GM23248 (cell line): ENCODE data around the gene KDM4B. TPM values are rescaled to one million over a fixed set of nuclear protein-coding genes. Genes with fewer than 3 reads are reported as not detected.

Source experiments
- DNase-seq: peaks from one replicate; pipeline ENCODE4 v3.0.0-alpha.2; 2015
- H2AFZ ChIP-seq: fragments of 200-600 bp; sonication (generic); 2 replicates; pipeline ENCODE4 v1.6.1; 2016; ENCODE audit warnings: antibody characterized with exemption
- H3F3A ChIP-seq: fragments of 200-600 bp; sonication (generic); 2 replicates; pipeline ENCODE4 v1.6.1; 2016; ENCODE audit warnings: mild to moderate bottlenecking, antibody characterized with exemption, mixed run types; ENCODE audit not compliant: insufficient read depth
- H3K27ac ChIP-seq: fragments of 200-600 bp; sonication (generic); 2 replicates; pipeline ENCODE4 v1.5.1; 2016; ENCODE audit warnings: mild to moderate bottlenecking
- H3K27me3 ChIP-seq: fragments of 200-600 bp; sonication (generic); replicated peaks from 2 replicates; pipeline ENCODE4 v1.6.1; 2016; ENCODE audit warnings: mild to moderate bottlenecking; ENCODE audit not compliant: insufficient read depth
- H3K36me3 ChIP-seq: fragments of 200-600 bp; sonication (generic); 2 replicates; pipeline ENCODE4 v1.6.1; 2016; ENCODE audit warnings: low read depth, mild to moderate bottlenecking
- H3K4me1 ChIP-seq: fragments of 200-600 bp; sonication (generic); 2 replicates; pipeline ENCODE4 v1.6.1; 2016; ENCODE audit warnings: mild to moderate bottlenecking; ENCODE audit not compliant: insufficient read depth
- H3K4me2 ChIP-seq: fragments of 200-600 bp; sonication (generic); one replicate; pipeline ENCODE4 v1.6.1; 2016; ENCODE audit warnings: mild to moderate bottlenecking; ENCODE audit not compliant: unreplicated experiment
- H3K4me3 ChIP-seq: fragments of 200-600 bp; sonication (generic); 2 replicates; pipeline ENCODE4 v1.5.1; 2016; ENCODE audit warnings: mild to moderate bottlenecking
- H3K79me2 ChIP-seq: fragments of 200-600 bp; sonication (generic); 2 replicates; pipeline ENCODE4 v1.6.1; 2016; ENCODE audit warnings: mild to moderate bottlenecking; ENCODE audit not compliant: insufficient read depth
- H3K9ac ChIP-seq: fragments of 200-600 bp; sonication (generic); 2 replicates; pipeline ENCODE4 v1.6.1; 2016; ENCODE audit warnings: mild to moderate bottlenecking
- H3K9me2 ChIP-seq: fragments of 200-600 bp; sonication (generic); 2 replicates; pipeline ENCODE4 v1.6.1; 2016; ENCODE audit warnings: mixed run types, mild to moderate bottlenecking, moderate library complexity; ENCODE audit not compliant: insufficient read depth
- H3K9me3 ChIP-seq: fragments of 200-600 bp; sonication (generic); one replicate; pipeline ENCODE4 v1.6.1; 2017; ENCODE audit warnings: low read depth
- H4K20me1 ChIP-seq: fragments of 200-600 bp; sonication (generic); 2 replicates; pipeline ENCODE4 v1.6.0; 2016; ENCODE audit not compliant: insufficient read depth
- EZH2 ChIP-seq: fragments of 200-600 bp; sonication (generic); IDR thresholded peaks from 2 replicates; pipeline ENCODE4 v1.6.1; 2018; ENCODE audit warnings: antibody characterized with exemption, mild to moderate bottlenecking; ENCODE audit not compliant: insufficient read depth, poor library complexity, severe bottlenecking
- EZH2phosphoT487 ChIP-seq: fragments of 200-600 bp; sonication (generic); IDR thresholded peaks from 2 replicates; pipeline ENCODE4 v1.6.1; 2018; ENCODE audit warnings: antibody characterized with exemption, moderate library complexity, mild to moderate bottlenecking, low read depth; ENCODE audit not compliant: insufficient read depth
- WGBS, 2 experiments: methylation state at CpG; one replicate each; pipeline ENCODE4 v1.1.6; 2015 to 2017; ENCODE audit warnings: low lambda C conversion rate in 2 of 2, low coverage in 1 of 2; ENCODE audit errors: missing lambda C conversion rate in 2 of 2; 5-methylcytosine and 5-hydroxymethylcytosine counted together
- in situ Hi-C: fragments of 300-500 bp; cut with MboI; formaldehyde crosslinking; loops from 2 replicates; pipeline ENCODE4 v1.15.0; 2020
- polyA plus RNA-seq: library from polyadenylated mRNA; unstranded; fragments of >200 nt; fragmentation: Nextera tagmentation; extraction: Ambion mirVana; gene quantifications from 2 replicates; pipeline ENCODE4 v1.2.1, GENCODE V29; 2016
- total RNA-seq: library from RNA; depleted of rRNA; stranded (reverse); fragments of >200 nt; shearing (Covaris generic); gene quantifications from 2 replicates; pipeline ENCODE4 v1.2.3, GENCODE V29; 2014

Gene KDM4B
- total and polyA plus RNA-seq, 2 experiments from 2014 or later: 14.8 to 28.7 TPM

- Histone ChIP-seq H3K9me3 (no peaks in the 10 kb centered on the region), H3K27me3 (no peaks in the 10 kb centered on the region), H3K4me1 (no peaks in the 10 kb centered on the region), H4K20me1 (no peaks in the 10 kb centered on the region; the same call in 1 of the 2 replicates), H3K4me3 (no peak overlapping the region), H3F3A (no peaks in the 10 kb centered on the region), H3K4me2 (no peak overlapping the region), H3K9me2 (no peaks in the 10 kb centered on the region), H2AFZ (no peak overlapping the region), H3K27ac (no peak overlapping the region), H3K36me3 (peaks cover 20% of the 10 kb centered on the region), H3K9ac (no peak overlapping the region), H3K79me2 (peaks cover 15% of the 10 kb centered on the region; the same call in 1 of the 2 replicates)
- 93 to 95% methylated on average over 16 of the region's 16 CpGs for WGBS, 2 experiments
- in situ Hi-C loops: no loop called here
- TF ChIP-seq EZH2 (no peak), EZH2phosphoT487 (no peak)
- DNase-seq: no peak
These were observed 128.5 kb downstream of the KDM4B start for GRCh38 chr19:5097331-5097930.

- H3K27me3 ChIP-seq: no peaks in the 10 kb centered on the region
- in situ Hi-C loops: no loop called here
These were observed 129.2 kb downstream of the KDM4B start for GRCh38 chr19:5097959-5098623.

GRCh38 chr19:5098646-5099045 is 129.7 kb downstream of the KDM4B start:
- Histone ChIP-seq H3K27me3 (no peaks in the 10 kb centered on the region), H3K4me1 (no peaks in the 10 kb centered on the region), H4K20me1 (no peaks in the 10 kb centered on the region; the same call in 1 of the 2 replicates), H3K27ac (no peak overlapping the region), H3K79me2 (peaks cover 15% of the 10 kb centered on the region; the same call in 1 of the 2 replicates), H3K9ac (no peak overlapping the region), H3K4me3 (no peak overlapping the region), H3K36me3 (peaks cover 20% of the 10 kb centered on the region), H3K9me2 (no peaks in the 10 kb centered on the region), H3K4me2 (no peak overlapping the region), H3F3A (no peaks in the 10 kb centered on the region), H2AFZ (no peak overlapping the region), H3K9me3 (no peaks in the 10 kb centered on the region)
- in situ Hi-C loops: no loop called here
- 96 to 98% methylated on average over 3 of the region's 3 CpGs for WGBS, 2 experiments
- no peak for DNase-seq
- no peak for TF ChIP-seq EZH2phosphoT487
- no peak for TF ChIP-seq EZH2

More at GRCh38 chr19:5097959-5098623, 129.2 kb downstream of the KDM4B start:
- no peaks in the 10 kb centered on the region for H3K9me3 ChIP-seq
- H3F3A ChIP-seq: no peaks in the 10 kb centered on the region
- no peak overlapping the region for H2AFZ ChIP-seq
- no peak overlapping the region for H3K4me3 ChIP-seq
- no peaks in the 10 kb centered on the region for H3K9me2 ChIP-seq
- WGBS, 2 experiments: 90 to 92% methylated on average over 9 of the region's 9 CpGs
- peaks cover 20% of the 10 kb centered on the region for H3K36me3 ChIP-seq
- no peak for DNase-seq
- H3K4me1 ChIP-seq: no peaks in the 10 kb centered on the region
- no peak for TF ChIP-seq EZH2
- TF ChIP-seq EZH2phosphoT487: no peak
- no peaks in the 10 kb centered on the region; the same call in 1 of the 2 replicates for H4K20me1 ChIP-seq
- no peak overlapping the region for H3K9ac ChIP-seq
- no peak overlapping the region for H3K4me2 ChIP-seq
- H3K27ac ChIP-seq: no peak overlapping the region
- H3K79me2 ChIP-seq: peaks cover 15% of the 10 kb centered on the region; the same call in 1 of the 2 replicates

- no peak overlapping the region for H3K4me2 ChIP-seq
- H4K20me1 ChIP-seq: no peaks in the 10 kb centered on the region; the same call in 1 of the 2 replicates
These were observed 130.8 kb downstream of the KDM4B start for GRCh38 chr19:5099701-5100221.

More at GRCh38 chr19:5099701-5100221, 130.8 kb downstream of the KDM4B start:
- 97 to 99% methylated on average over 5 of the region's 5 CpGs for WGBS, 2 experiments
- H3K27me3 ChIP-seq: no peaks in the 10 kb centered on the region
- H3K36me3 ChIP-seq: peaks cover 20% of the 10 kb centered on the region
- TF ChIP-seq EZH2phosphoT487 (no peak), EZH2 (no peak)
- no peaks in the 10 kb centered on the region for H3K4me1 ChIP-seq
- H3K4me3 ChIP-seq: no peak overlapping the region
- no peaks in the 10 kb centered on the region for H3K9me3 ChIP-seq
- H3F3A ChIP-seq: no peaks in the 10 kb centered on the region
- H3K79me2 ChIP-seq: peaks cover 15% of the 10 kb centered on the region; the same call in 1 of the 2 replicates
- in situ Hi-C loops: no loop called here
- no peak overlapping the region for H3K9ac ChIP-seq
- no peak for DNase-seq
- H3K27ac ChIP-seq: no peak overlapping the region
- no peaks in the 10 kb centered on the region for H3K9me2 ChIP-seq
- H2AFZ ChIP-seq: no peak overlapping the region
